DND-41 (cell line): ENCODE results near the gene RBM27.

Experiments
- EZH2 ChIP-seq: IDR thresholded peaks from 3 replicates; pipeline ENCODE4 v1.6.1; 2012; ENCODE audit warnings: borderline replicate concordance, low read depth, mild to moderate bottlenecking, moderate library complexity, low read length, inconsistent platforms; ENCODE audit not compliant: severe bottlenecking
- TF ChIP-seq, protein P1 (sequence below): IDR thresholded peaks from 2 replicates; pipeline ENCODE4 v1.5.1; 2012; ENCODE audit warnings: borderline replicate concordance, low read length, moderate library complexity, mild to moderate bottlenecking; ENCODE audit not compliant: poor library complexity, severe bottlenecking; ENCODE audit errors: extremely low read depth

GRCh38 chr5:146192571-146193043 lies 10.8 kb upstream of the RBM27 start:
- TF ChIP-seq, protein P1, sequence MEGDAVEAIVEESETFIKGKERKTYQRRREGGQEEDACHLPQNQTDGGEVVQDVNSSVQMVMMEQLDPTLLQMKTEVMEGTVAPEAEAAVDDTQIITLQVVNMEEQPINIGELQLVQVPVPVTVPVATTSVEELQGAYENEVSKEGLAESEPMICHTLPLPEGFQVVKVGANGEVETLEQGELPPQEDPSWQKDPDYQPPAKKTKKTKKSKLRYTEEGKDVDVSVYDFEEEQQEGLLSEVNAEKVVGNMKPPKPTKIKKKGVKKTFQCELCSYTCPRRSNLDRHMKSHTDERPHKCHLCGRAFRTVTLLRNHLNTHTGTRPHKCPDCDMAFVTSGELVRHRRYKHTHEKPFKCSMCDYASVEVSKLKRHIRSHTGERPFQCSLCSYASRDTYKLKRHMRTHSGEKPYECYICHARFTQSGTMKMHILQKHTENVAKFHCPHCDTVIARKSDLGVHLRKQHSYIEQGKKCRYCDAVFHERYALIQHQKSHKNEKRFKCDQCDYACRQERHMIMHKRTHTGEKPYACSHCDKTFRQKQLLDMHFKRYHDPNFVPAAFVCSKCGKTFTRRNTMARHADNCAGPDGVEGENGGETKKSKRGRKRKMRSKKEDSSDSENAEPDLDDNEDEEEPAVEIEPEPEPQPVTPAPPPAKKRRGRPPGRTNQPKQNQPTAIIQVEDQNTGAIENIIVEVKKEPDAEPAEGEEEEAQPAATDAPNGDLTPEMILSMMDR = no peak
- no peak for TF ChIP-seq EZH2
